Esophagus squamous epithelium (tissue), 5 donors: ENCODE measurements around the gene PAX9. TPM values are rescaled to one million over a fixed set of nuclear protein-coding genes. Genes with fewer than 3 reads are reported as not detected.

Source experiments
- DNase-seq: peaks from one replicate; lab custom pipeline; 2025; lab: John Stamatoyannopoulos, UW
- H3K27ac ChIP-seq, 4 donors: fragments of 200-600 bp; sonication (generic); one replicate each; pipeline ENCODE4 v1.5.1; 2016 to 2019; ENCODE audit warnings: mild to moderate bottlenecking in 1 of 4
- H3K27me3 ChIP-seq, 4 donors: fragments of 200-600 bp; sonication (generic); 1 replicate in 3 of 4; 2 replicates in 1 of 4; pipeline versions ENCODE4 v1.5.1 to v1.6.0; 2017 to 2021; ENCODE audit warnings: antibody characterized with exemption in 1 of 4
- H3K36me3 ChIP-seq, 3 donors: fragments of 200-600 bp; sonication (generic); one replicate each; pipeline ENCODE4 v1.5.1; 2016 to 2019
- H3K4me1 ChIP-seq, 3 donors: fragments of 200-600 bp; sonication (generic); one replicate each; pipeline ENCODE4 v1.5.1; 2017 to 2019
- H3K4me3 ChIP-seq, 4 donors: fragments of 200-600 bp; sonication (generic); 1 replicate in 3 of 4; 2 replicates in 1 of 4; pipeline ENCODE4 v1.5.1; 2016 to 2019; ENCODE audit warnings: mild to moderate bottlenecking in 2 of 4, moderate library complexity in 1 of 4
- H3K9me3 ChIP-seq, 3 donors: fragments of 200-600 bp; sonication (generic); one replicate each; pipeline ENCODE4 v1.5.1; 2016 to 2019
- CTCF ChIP-seq, 6 experiments: fragments of 450-650 bp in 4 of 6; fragments of 200-600 bp in 2 of 6; sonication (generic) in 2 of 6; IDR thresholded peaks; one replicate each; pipeline ENCODE4 v1.5.1; 2016 to 2019; ENCODE audit warnings: antibody characterized with exemption in 6 of 6, mild to moderate bottlenecking in 4 of 6, moderate library complexity in 4 of 6
- POLR2A ChIP-seq, 4 donors: fragments of 450-650 bp; IDR thresholded peaks; one replicate each; pipeline ENCODE4 v1.6.1; 2017; ENCODE audit warnings: antibody characterized with exemption in 4 of 4, mild to moderate bottlenecking in 4 of 4, moderate library complexity in 3 of 4
- WGBS, 2 donors: methylation state at CpG; one replicate each; pipeline ENCODE4 v1.1.5; 2018; 5-methylcytosine and 5-hydroxymethylcytosine counted together
- intact Hi-C: fragments of 100-400 bp; cut with DNase I; formaldehyde crosslinking; loops from one replicate; pipeline ENCODE4 v1.15.0; 2022
- total RNA-seq, 4 donors: library from RNA; depleted of rRNA; stranded (reverse); fragments of >200 nt; gene quantifications; one replicate each; pipeline ENCODE4 v1.1.0, GENCODE V29; 2016
- donor health status: DM: yes; HTN: yes; CAD: no.

PAX9 gene
- total RNA-seq, 4 donors from 2014 or later: 70.1 to 152 (median 100) TPM

- 3 to 4% methylated on average over 4 to 19 of the region's 55 CpGs for WGBS, 2 donors
- peak overlapping the region; percentile 63 to 94 (median 82) for H3K27ac ChIP-seq
- H3K27me3 ChIP-seq: peaks cover 0 to 88% (median 4%) of the 10 kb centered on the region in 4 donors
- no peaks in the 10 kb centered on the region for H3K36me3 ChIP-seq
- intact Hi-C loops: no loop called here
- TF ChIP-seq CTCF (IDR thresholded peaks at IDR 0.05) (peak in 4 of 6 experiments; percentile 33 to 59 (median 35)), POLR2A (IDR thresholded peaks at IDR 0.05) (no peak)
- H3K9me3 ChIP-seq: no peaks in the 10 kb centered on the region
- peaks cover 8 to 42% (median 10%) of the 10 kb centered on the region in 3 donors for H3K4me1 ChIP-seq
- H3K4me3 ChIP-seq: peak overlapping the region; percentile 52 to 66 (median 62)
- no peak for DNase-seq
Observed at GRCh38 chr14:36646664-36647416, 14.8 kb upstream of the PAX9 start.

- H3K27ac ChIP-seq: peak overlapping the region; percentile 63 to 94 (median 82)
- no CpG with 5 or more reads among the region's 34 CpGs for WGBS, 2 donors
- H3K9me3 ChIP-seq: no peaks in the 10 kb centered on the region
- H3K36me3 ChIP-seq: no peaks in the 10 kb centered on the region
- no peak for DNase-seq
- TF ChIP-seq CTCF (IDR thresholded peaks at IDR 0.05): no peak
- TF ChIP-seq POLR2A (IDR thresholded peaks at IDR 0.05): no peak
- peaks cover 8 to 42% (median 10%) of the 10 kb centered on the region in 3 donors for H3K4me1 ChIP-seq
- peaks cover 0 to 90% (median 4%) of the 10 kb centered on the region in 4 donors for H3K27me3 ChIP-seq
- peak overlapping the region; percentile 52 to 66 (median 62) for H3K4me3 ChIP-seq
- intact Hi-C loops: no loop called here
Observed at GRCh38 chr14:36647417-36647823, 14.2 kb upstream of the PAX9 start.

- Histone ChIP-seq H3K9me3 (no peaks in the 10 kb centered on the region), H3K36me3 (no peaks in the 10 kb centered on the region), H3K27ac (peak overlapping the region; percentile 63 to 94 (median 82)), H3K27me3 (peaks cover 0 to 92% (median 4%) of the 10 kb centered on the region in 4 donors), H3K4me1 (peaks cover 8 to 42% (median 10%) of the 10 kb centered on the region in 3 donors), H3K4me3 (peak overlapping the region; percentile 52 to 66 (median 62))
- intact Hi-C loops: no loop called here
- WGBS, 2 donors: 2 to 7% methylated on average over 31 to 36 of the region's 62 CpGs
- TF ChIP-seq CTCF (IDR thresholded peaks at IDR 0.05): peak in 5 of 6 experiments; percentile 47 to 74 (median 61)
- peak in 1 of 4 donors; percentile 19 for TF ChIP-seq POLR2A (IDR thresholded peaks at IDR 0.05)
- DNase-seq: no peak
Observed at GRCh38 chr14:36647824-36648753, 13.6 kb upstream of the PAX9 start.

GRCh38 chr14:36649872-36650650, 11.6 kb upstream of the PAX9 start:
- Histone ChIP-seq H3K4me3 (no peak overlapping the region), H3K36me3 (peaks cover 0 to 8% (median 0%) of the 10 kb centered on the region in 3 donors), H3K4me1 (peaks cover 8 to 51% (median 10%) of the 10 kb centered on the region in 3 donors), H3K9me3 (no peaks in the 10 kb centered on the region), H3K27ac (peak overlapping the region in 1 of 4 donors; percentile 13), H3K27me3 (peaks cover 0 to 100% (median 11%) of the 10 kb centered on the region in 4 donors)
- no peak for TF ChIP-seq POLR2A (IDR thresholded peaks at IDR 0.05)
- no peak for TF ChIP-seq CTCF (IDR thresholded peaks at IDR 0.05)
- WGBS, 2 donors: 42 to 44% methylated on average over 4 of the region's 4 CpGs
- no peak for DNase-seq
- intact Hi-C loops: loop anchor here (10.0 kb wide), 1 partner anchor 505 kb away; no protein-coding TSS in a partner anchor
